ENCODE results near the gene TGM1.
A peak's percentile ranks its signal among the peaks of the same experiment; 100 is the strongest.
"Not testable (repeated sequence)": the region's sequence is repeated elsewhere in the genome, so short reads cannot be mapped to it uniquely, and the experiment has no call there.

Gene TGM1

GRCh38 chr14:24254630-24255392 is 8.2 kb downstream of the TGM1 start:
- no peak for DNase-seq

- no peak for DNase-seq
Observed at GRCh38 chr14:24253936-24254335, 9.0 kb downstream of the TGM1 start.

- no peak for DNase-seq
Observed at GRCh38 chr14:24252289-24253124, 10.5 kb downstream of the TGM1 start.

- DNase-seq: no peak
Observed at GRCh38 chr14:24251880-24252288, 11.1 kb downstream of the TGM1 start.

GRCh38 chr14:24250354-24250753 is 12.6 kb downstream of the TGM1 start:
- DNase-seq: no peak

- no peak for DNase-seq
Observed at GRCh38 chr14:24249230-24250021, 13.6 kb downstream of the TGM1 start.

- peak in 1 of 5 experiments; percentile 60 for DNase-seq
Observed at GRCh38 chr14:24247422-24247821, 15.6 kb downstream of the TGM1 start.

- DNase-seq: peak in 2 of 5 experiments; percentile 15 to 86
Observed at GRCh38 chr14:24246765-24247212, 16.2 kb downstream of the TGM1 start.

- DNase-seq: not testable (repeated sequence)
Observed at GRCh38 chr14:24245350-24245749, 17.6 kb downstream of the TGM1 start.

- DNase-seq: no peak
Observed at GRCh38 chr14:24243336-24243836, 19.6 kb downstream of the TGM1 start.

- peak; percentile 86 to 95 (median 94) for DNase-seq
Observed at GRCh38 chr14:24241829-24242443, 21.0 kb downstream of the TGM1 start.

- no peak for DNase-seq
Observed at GRCh38 chr14:24240110-24240918, 22.7 kb downstream of the TGM1 start.

- DNase-seq: no peak
Observed at GRCh38 chr14:24238527-24239037, 24.4 kb downstream of the TGM1 start.

- no peak for DNase-seq
Observed at GRCh38 chr14:24238123-24238522, 24.9 kb downstream of the TGM1 start.

GRCh38 chr14:24237463-24237955 is 25.5 kb downstream of the TGM1 start:
- DNase-seq: no peak

- no peak for DNase-seq
Observed at GRCh38 chr14:24236689-24237462, 26.1 kb downstream of the TGM1 start.

- no peak for DNase-seq
Observed at GRCh38 chr14:24235804-24236688, 26.9 kb downstream of the TGM1 start.

- DNase-seq: peak in 1 of 5 experiments; percentile 94
Observed at GRCh38 chr14:24234095-24235005, 28.6 kb downstream of the TGM1 start.
